CD4-positive, alpha-beta memory T cell (primary cell): Measurements from ENCODE around the gene INPP5A. TPM values are rescaled to one million over a fixed set of nuclear protein-coding genes. Genes with fewer than 3 reads are reported as not detected.

Experiments
- CTCF ChIA-PET: fragments of 350-600 bp; sonication (Branson Sonifier 250); formaldehyde crosslinking; loops from one replicate; lab custom pipeline; 2021; ENCODE audit warnings: inconsistent platforms; ENCODE audit not compliant: partially characterized antibody; lab: Charles Lee
- POLR2A ChIA-PET: fragments of 350-600 bp; sonication (Branson Sonifier 250); formaldehyde crosslinking; loops from one replicate; lab custom pipeline; 2021; ENCODE audit not compliant: partially characterized antibody; lab: Charles Lee
- DNase-seq, 5 donors: peaks; one replicate each; pipeline versions ENCODE4 v3.0.0 to v3.0.0-alpha.2; 2020 to 2022; ENCODE audit warnings: mixed read lengths in 1 of 5
- H3K27ac ChIP-seq: one replicate; pipeline ENCODE4 v1.7.0; 2013; ENCODE audit warnings: low read depth, low read length
- H3K27me3 ChIP-seq: 2 replicates; pipeline ENCODE4 v1.7.0; 2013; ENCODE audit warnings: mild to moderate bottlenecking, low read length, moderate library complexity; ENCODE audit not compliant: insufficient read depth
- H3K36me3 ChIP-seq: 2 replicates; pipeline ENCODE4 v1.7.0; 2013; ENCODE audit warnings: mild to moderate bottlenecking, low read length, moderate library complexity; ENCODE audit not compliant: insufficient read depth
- H3K4me1 ChIP-seq: 2 replicates; pipeline ENCODE4 v1.7.0; 2013; ENCODE audit warnings: mild to moderate bottlenecking, low read length, moderate library complexity; ENCODE audit not compliant: insufficient read depth
- H3K4me3 ChIP-seq, 2 donors: one replicate each; pipeline ENCODE4 v1.7.0; 2013; ENCODE audit warnings: low read length in 2 of 2, mild to moderate bottlenecking in 1 of 2
- H3K9me3 ChIP-seq, 2 donors: one replicate each; pipeline ENCODE4 v1.7.0; 2013; ENCODE audit warnings: low read length in 2 of 2, control low read depth in 1 of 2; ENCODE audit not compliant: control insufficient read depth in 1 of 2
- H3K27ac Mint-ChIP-seq, 7 donors: one replicate each; pipeline ENCODE4 v1.8.0; 2020 to 2021; ENCODE audit warnings: mixed read lengths in 7 of 7, mild to moderate bottlenecking in 6 of 7, inconsistent platforms in 3 of 7, moderate library complexity in 3 of 7
- H3K27me3 Mint-ChIP-seq, 2 donors: one replicate each; pipeline ENCODE4 v1.8.0; 2020 to 2021; ENCODE audit warnings: mixed read lengths in 2 of 2
- H3K36me3 Mint-ChIP-seq, 2 donors: one replicate each; pipeline ENCODE4 v1.8.0; 2020 to 2021; ENCODE audit warnings: mixed read lengths in 2 of 2, inconsistent platforms in 1 of 2, mild to moderate bottlenecking in 1 of 2
- H3K4me1 Mint-ChIP-seq, 4 donors: one replicate each; pipeline ENCODE4 v1.8.0; 2020 to 2021; ENCODE audit warnings: mixed read lengths in 4 of 4, mild to moderate bottlenecking in 1 of 4
- H3K4me3 Mint-ChIP-seq, 8 donors: one replicate each; pipeline ENCODE4 v1.8.0; 2020 to 2021; ENCODE audit warnings: mixed read lengths in 8 of 8, mild to moderate bottlenecking in 7 of 8, moderate library complexity in 6 of 8, inconsistent platforms in 3 of 8
- H3K9me3 Mint-ChIP-seq, 8 donors: one replicate each; pipeline ENCODE4 v1.8.0; 2020 to 2021; ENCODE audit warnings: mixed read lengths in 8 of 8, mild to moderate bottlenecking in 5 of 8, inconsistent platforms in 3 of 8, moderate library complexity in 1 of 8
- intact Hi-C: fragments of 100-400 bp; cut with micrococcal nuclease; formaldehyde crosslinking; loops from one replicate; pipeline ENCODE4 v1.15.1; 2023
- polyA plus RNA-seq, 2 donors: library from polyadenylated mRNA; unstranded; fragments of 300-500 nt; fragmentation: Illumina TruSeq; gene quantifications; one replicate each; pipeline ENCODE4 v1.2.3, GENCODE V29; 2021
- total RNA-seq, 2 experiments: library from RNA; stranded (reverse); gene quantifications; one replicate each; pipeline ENCODE4 v1.2.3, GENCODE V29; 2021

INPP5A gene
- total and polyA plus RNA-seq, 4 experiments from 2014 or later: 0.61 to 19.3 (median 10.8) TPM

- Mint-ChIP-seq H3K4me3 (no peak overlapping the region), H3K27me3 (no peaks in the 10 kb centered on the region), H3K4me1 (no peaks in the 10 kb centered on the region), H3K27ac (no peak overlapping the region), H3K9me3 (no peaks in the 10 kb centered on the region), H3K36me3 (peaks cover 15 to 19% of the 10 kb centered on the region in 2 donors)
- no peaks in the 10 kb centered on the region for H3K9me3 ChIP-seq
- no peaks in the 10 kb centered on the region for H3K4me1 ChIP-seq
- no peak overlapping the region for H3K4me3 ChIP-seq
- H3K36me3 ChIP-seq: no peaks in the 10 kb centered on the region
- no peaks in the 10 kb centered on the region for H3K27me3 ChIP-seq
- no peak overlapping the region for H3K27ac ChIP-seq
- no peak for DNase-seq
- intact Hi-C loops: no loop called here
- CTCF ChIA-PET: no interaction called here
- POLR2A ChIA-PET: no interaction called here
Observed at GRCh38 chr10:132660385-132660784, 122.8 kb downstream of the INPP5A start.

GRCh38 chr10:132662186-132662920, 124.8 kb downstream of the INPP5A start:
- H3K27ac ChIP-seq: no peak overlapping the region
- ChIA-PET CTCF (no interaction called here), POLR2A (no interaction called here)
- H3K9me3 ChIP-seq: no peaks in the 10 kb centered on the region
- Mint-ChIP-seq H3K27me3 (no peaks in the 10 kb centered on the region), H3K27ac (no peak overlapping the region), H3K4me3 (no peak overlapping the region), H3K36me3 (peaks cover 15 to 19% of the 10 kb centered on the region in 2 donors), H3K4me1 (peaks cover 0 to 3% (median 0%) of the 10 kb centered on the region in 4 donors), H3K9me3 (no peaks in the 10 kb centered on the region)
- no peaks in the 10 kb centered on the region for H3K27me3 ChIP-seq
- H3K4me3 ChIP-seq: no peak overlapping the region
- H3K4me1 ChIP-seq: no peaks in the 10 kb centered on the region
- no peaks in the 10 kb centered on the region for H3K36me3 ChIP-seq
- no peak for DNase-seq
- intact Hi-C loops: no loop called here

- intact Hi-C loops: no loop called here
- H3K4me1 Mint-ChIP-seq: peaks cover 0 to 3% (median 0%) of the 10 kb centered on the region in 4 donors
- DNase-seq: no peak
- CTCF ChIA-PET: interaction anchor here (1.1 kb wide), 1 partner anchor 10 kb away, joined by 3 read pairs; no protein-coding TSS in a partner anchor
- no peak overlapping the region for H3K4me3 ChIP-seq
- H3K36me3 ChIP-seq: no peaks in the 10 kb centered on the region
- peak overlapping the region in 1 of 7 donors; percentile 35 for H3K27ac Mint-ChIP-seq
- no peaks in the 10 kb centered on the region for H3K27me3 Mint-ChIP-seq
- H3K9me3 ChIP-seq: no peaks in the 10 kb centered on the region
- H3K27ac ChIP-seq: no peak overlapping the region
- H3K36me3 Mint-ChIP-seq: peaks cover 10 to 21% of the 10 kb centered on the region in 2 donors
- POLR2A ChIA-PET: no interaction called here
- H3K9me3 Mint-ChIP-seq: no peaks in the 10 kb centered on the region
- no peaks in the 10 kb centered on the region for H3K27me3 ChIP-seq
- H3K4me1 ChIP-seq: no peaks in the 10 kb centered on the region
- H3K4me3 Mint-ChIP-seq: peak overlapping the region in 1 of 8 donors; percentile 26
Observed at GRCh38 chr10:132663666-132664365, 126.2 kb downstream of the INPP5A start.

GRCh38 chr10:132664407-132664806, 126.8 kb downstream of the INPP5A start:
- Mint-ChIP-seq H3K27ac (no peak overlapping the region), H3K9me3 (no peaks in the 10 kb centered on the region), H3K4me1 (peaks cover 0 to 3% (median 0%) of the 10 kb centered on the region in 4 donors), H3K4me3 (no peak overlapping the region), H3K27me3 (no peaks in the 10 kb centered on the region), H3K36me3 (peaks cover 10 to 21% of the 10 kb centered on the region in 2 donors)
- no peak overlapping the region for H3K27ac ChIP-seq
- POLR2A ChIA-PET: no interaction called here
- no peaks in the 10 kb centered on the region for H3K36me3 ChIP-seq
- intact Hi-C loops: no loop called here
- CTCF ChIA-PET: interaction anchor here (1.1 kb wide), 1 partner anchor 10 kb away, joined by 3 read pairs; no protein-coding TSS in a partner anchor
- no peaks in the 10 kb centered on the region for H3K9me3 ChIP-seq
- H3K4me3 ChIP-seq: no peak overlapping the region
- H3K27me3 ChIP-seq: no peaks in the 10 kb centered on the region
- H3K4me1 ChIP-seq: no peaks in the 10 kb centered on the region
- no peak for DNase-seq

GRCh38 chr10:132664883-132665282, 127.3 kb downstream of the INPP5A start:
- intact Hi-C loops: no loop called here
- H3K27me3 ChIP-seq: no peaks in the 10 kb centered on the region
- peaks cover 0 to 3% (median 0%) of the 10 kb centered on the region in 4 donors for H3K4me1 Mint-ChIP-seq
- no peak overlapping the region for H3K27ac ChIP-seq
- no peaks in the 10 kb centered on the region for H3K4me1 ChIP-seq
- H3K36me3 ChIP-seq: no peaks in the 10 kb centered on the region
- ChIA-PET POLR2A (no interaction called here), CTCF (no interaction called here)
- no peak overlapping the region for H3K27ac Mint-ChIP-seq
- no peak overlapping the region for H3K4me3 ChIP-seq
- DNase-seq: no peak
- no peaks in the 10 kb centered on the region for H3K9me3 Mint-ChIP-seq
- H3K4me3 Mint-ChIP-seq: no peak overlapping the region
- no peaks in the 10 kb centered on the region for H3K9me3 ChIP-seq
- peaks cover 9 to 18% of the 10 kb centered on the region in 2 donors for H3K36me3 Mint-ChIP-seq
- no peaks in the 10 kb centered on the region for H3K27me3 Mint-ChIP-seq

- no peaks in the 10 kb centered on the region for H3K4me1 ChIP-seq
- H3K4me3 ChIP-seq: no peak overlapping the region
- no peak for DNase-seq
- Mint-ChIP-seq H3K27me3 (no peaks in the 10 kb centered on the region), H3K4me1 (peaks cover 0 to 4% (median 0%) of the 10 kb centered on the region in 4 donors), H3K4me3 (no peak overlapping the region), H3K9me3 (no peaks in the 10 kb centered on the region), H3K27ac (peak overlapping the region in 2 of 7 donors; percentile 13 to 30), H3K36me3 (peaks cover 6% of the 10 kb centered on the region in 2 donors)
- H3K36me3 ChIP-seq: no peaks in the 10 kb centered on the region
- no peaks in the 10 kb centered on the region for H3K9me3 ChIP-seq
- ChIA-PET CTCF (interaction anchor here (1.7 kb wide), 1 partner anchor 11 kb away, joined by 7 read pairs; no protein-coding TSS in a partner anchor), POLR2A (no interaction called here)
- no peaks in the 10 kb centered on the region for H3K27me3 ChIP-seq
- H3K27ac ChIP-seq: no peak overlapping the region
- intact Hi-C loops: no loop called here
Observed at GRCh38 chr10:132665946-132666704, 128.5 kb downstream of the INPP5A start.
